ENCODE measurements around the gene ZFYVE9.

ZFYVE9 gene

DNA sequence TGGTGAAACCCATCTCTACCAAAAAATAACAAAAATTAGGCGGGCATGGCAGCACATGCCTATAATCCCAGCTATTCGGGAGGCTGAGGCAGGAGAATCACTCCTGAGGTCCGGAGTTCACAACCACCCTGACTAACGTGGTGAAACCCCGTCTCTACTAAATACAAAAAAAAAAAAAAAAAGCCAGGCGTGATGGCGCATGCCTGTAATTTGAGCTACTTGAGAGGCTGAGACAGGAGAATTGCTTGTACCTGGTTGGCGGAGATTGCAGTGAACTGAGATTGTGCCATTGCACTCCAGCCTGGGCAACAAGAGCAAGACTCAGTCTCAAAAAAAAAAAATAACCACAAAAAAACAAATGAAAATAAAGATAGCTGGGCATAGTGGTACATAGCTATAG, 181.8 kb downstream of the ZFYVE9 start:
- H3K9me3 Mint-ChIP-seq: no peaks in the 10 kb centered on the region
- no peaks in the 10 kb centered on the region for H3K4me1 Mint-ChIP-seq
- no peaks in the 10 kb centered on the region for H3K27me3 Mint-ChIP-seq (ENCODE audit: low read depth)
- peaks cover 27% of the 10 kb centered on the region for H3K36me3 Mint-ChIP-seq (ENCODE audit: low read depth)
- TF ChIP-seq, protein P1, sequence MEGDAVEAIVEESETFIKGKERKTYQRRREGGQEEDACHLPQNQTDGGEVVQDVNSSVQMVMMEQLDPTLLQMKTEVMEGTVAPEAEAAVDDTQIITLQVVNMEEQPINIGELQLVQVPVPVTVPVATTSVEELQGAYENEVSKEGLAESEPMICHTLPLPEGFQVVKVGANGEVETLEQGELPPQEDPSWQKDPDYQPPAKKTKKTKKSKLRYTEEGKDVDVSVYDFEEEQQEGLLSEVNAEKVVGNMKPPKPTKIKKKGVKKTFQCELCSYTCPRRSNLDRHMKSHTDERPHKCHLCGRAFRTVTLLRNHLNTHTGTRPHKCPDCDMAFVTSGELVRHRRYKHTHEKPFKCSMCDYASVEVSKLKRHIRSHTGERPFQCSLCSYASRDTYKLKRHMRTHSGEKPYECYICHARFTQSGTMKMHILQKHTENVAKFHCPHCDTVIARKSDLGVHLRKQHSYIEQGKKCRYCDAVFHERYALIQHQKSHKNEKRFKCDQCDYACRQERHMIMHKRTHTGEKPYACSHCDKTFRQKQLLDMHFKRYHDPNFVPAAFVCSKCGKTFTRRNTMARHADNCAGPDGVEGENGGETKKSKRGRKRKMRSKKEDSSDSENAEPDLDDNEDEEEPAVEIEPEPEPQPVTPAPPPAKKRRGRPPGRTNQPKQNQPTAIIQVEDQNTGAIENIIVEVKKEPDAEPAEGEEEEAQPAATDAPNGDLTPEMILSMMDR (IDR thresholded peaks at IDR 0.05; ENCODE audit: unreplicated experiment in 3 of 3): no peak
- H3K27ac Mint-ChIP-seq: no peak overlapping the region
- no peak overlapping the region for H3K4me3 Mint-ChIP-seq

DNA sequence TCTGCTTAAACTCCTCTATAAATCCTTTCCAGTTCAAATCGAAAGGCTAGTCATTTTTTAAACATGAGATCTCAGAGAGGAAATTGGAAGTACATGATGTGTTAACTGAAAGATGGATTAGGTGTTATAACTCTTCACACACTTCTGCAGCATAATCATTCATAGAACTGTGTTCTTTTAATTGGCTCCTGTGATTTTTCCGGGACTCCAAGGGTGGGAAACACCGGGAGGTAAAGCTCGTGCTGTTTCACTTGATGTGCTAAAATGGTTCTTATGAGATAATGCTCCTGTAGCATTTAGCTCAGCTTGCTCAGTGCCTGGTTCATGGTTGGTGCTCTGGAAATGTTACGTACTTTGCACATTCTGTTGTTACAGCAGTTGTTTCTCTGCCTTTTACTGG, 183.9 kb downstream of the ZFYVE9 start:
- H3K36me3 Mint-ChIP-seq (ENCODE audit: low read depth): peaks cover 27% of the 10 kb centered on the region

DNA sequence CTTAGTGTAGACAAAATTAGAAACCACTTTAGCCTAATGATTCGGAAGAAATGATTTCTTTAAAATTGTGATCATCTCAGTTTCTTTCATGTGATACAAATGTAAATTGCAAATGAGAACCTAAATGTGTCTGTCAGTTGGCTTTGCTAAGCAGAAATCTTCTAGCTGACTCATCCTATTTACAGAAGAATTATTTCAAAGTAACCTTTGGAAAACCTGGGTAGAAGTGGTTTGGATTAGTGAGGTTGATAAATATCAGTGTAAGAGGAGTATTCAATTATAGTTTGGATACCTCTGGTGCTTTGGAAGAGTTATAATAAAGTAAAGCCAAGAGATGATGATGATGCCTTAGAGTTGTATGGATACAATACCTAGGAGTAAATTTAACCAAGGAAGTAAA, 186.7 kb downstream of the ZFYVE9 start:
- no peak overlapping the region for H3K27ac Mint-ChIP-seq
- TF ChIP-seq, protein P1 (IDR thresholded peaks at IDR 0.05; ENCODE audit: unreplicated experiment in 3 of 3): no peak
- peaks cover 22% of the 10 kb centered on the region for H3K36me3 Mint-ChIP-seq (ENCODE audit: low read depth)
- no peaks in the 10 kb centered on the region for H3K9me3 Mint-ChIP-seq
- no peaks in the 10 kb centered on the region for H3K27me3 Mint-ChIP-seq (ENCODE audit: low read depth)
- H3K4me1 Mint-ChIP-seq: no peaks in the 10 kb centered on the region
- H3K4me3 Mint-ChIP-seq: no peak overlapping the region

More for the DNA sequence above, 183.9 kb downstream of the ZFYVE9 start:
- Mint-ChIP-seq H3K4me1 (no peaks in the 10 kb centered on the region), H3K4me3 (no peak overlapping the region), H3K27me3 (ENCODE audit: low read depth) (no peaks in the 10 kb centered on the region), H3K9me3 (no peaks in the 10 kb centered on the region), H3K27ac (no peak overlapping the region)
- TF ChIP-seq, protein P1 (IDR thresholded peaks at IDR 0.05; ENCODE audit: unreplicated experiment in 3 of 3): no peak

DNA sequence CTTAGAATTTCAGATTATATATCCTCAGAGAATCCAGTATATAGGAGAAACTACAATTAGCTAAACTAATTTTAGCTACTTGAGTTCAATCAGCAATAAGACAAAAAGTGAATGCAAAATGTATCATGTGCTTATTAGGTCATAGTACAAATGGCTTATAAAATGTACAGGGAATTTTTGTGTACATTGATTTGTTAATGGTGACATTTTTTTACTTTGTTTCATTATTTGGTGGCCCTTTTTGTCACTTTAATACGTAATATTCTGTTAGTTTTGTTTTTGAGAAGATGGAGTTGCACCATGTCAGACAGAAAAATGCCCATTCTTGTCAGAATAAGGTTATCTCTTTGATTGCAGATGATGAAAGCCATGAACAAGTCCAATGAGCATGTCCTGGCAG, 190.5 kb downstream of the ZFYVE9 start:
- Mint-ChIP-seq H3K27ac (no peak overlapping the region), H3K4me3 (no peak overlapping the region), H3K36me3 (ENCODE audit: low read depth) (peaks cover 19% of the 10 kb centered on the region), H3K9me3 (no peaks in the 10 kb centered on the region), H3K27me3 (ENCODE audit: low read depth) (no peaks in the 10 kb centered on the region), H3K4me1 (no peaks in the 10 kb centered on the region)
- TF ChIP-seq, protein P1 (IDR thresholded peaks at IDR 0.05; ENCODE audit: unreplicated experiment in 3 of 3): no peak

DNA sequence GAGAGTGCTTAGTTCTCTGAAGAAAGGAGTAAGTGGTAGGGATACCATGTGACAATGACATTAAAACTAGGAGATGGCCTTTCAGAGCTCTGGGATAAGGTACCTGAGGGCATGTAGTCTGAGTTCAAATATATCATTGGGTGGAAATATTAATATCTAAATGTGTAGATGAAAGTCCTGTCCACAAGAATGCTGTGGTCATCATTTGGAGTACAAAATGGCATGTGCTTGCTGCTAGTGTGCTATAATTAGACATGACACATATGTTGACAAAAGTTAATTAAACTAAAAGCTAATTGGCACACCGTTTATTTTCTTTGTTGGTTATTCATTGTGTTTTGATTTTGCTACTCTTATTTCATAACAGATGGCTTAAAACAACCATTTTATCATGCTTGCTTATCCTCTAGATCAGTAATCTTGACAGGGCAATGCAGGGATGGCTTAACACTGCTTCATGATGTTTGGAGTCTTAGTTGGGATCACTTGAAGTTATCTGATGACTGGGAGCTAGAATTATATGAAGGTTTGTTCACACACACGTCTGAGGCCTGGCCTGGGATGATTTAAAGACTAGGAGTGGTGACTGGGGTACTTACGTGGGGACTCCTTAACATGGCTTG, 193.1 kb downstream of the ZFYVE9 start:
- Mint-ChIP-seq H3K27me3 (ENCODE audit: low read depth) (no peaks in the 10 kb centered on the region), H3K9me3 (no peaks in the 10 kb centered on the region), H3K36me3 (ENCODE audit: low read depth) (peaks cover 22% of the 10 kb centered on the region), H3K4me1 (no peaks in the 10 kb centered on the region), H3K27ac (no peak overlapping the region), H3K4me3 (no peak overlapping the region)
- TF ChIP-seq, protein P1 (IDR thresholded peaks at IDR 0.05; ENCODE audit: unreplicated experiment in 3 of 3): no peak

GRCh38 chr1:52337439-52337838, 195.6 kb downstream of the ZFYVE9 start:
- Mint-ChIP-seq H3K27me3 (ENCODE audit: low read depth) (no peaks in the 10 kb centered on the region), H3K36me3 (ENCODE audit: low read depth) (peaks cover 28% of the 10 kb centered on the region), H3K4me3 (no peak overlapping the region), H3K4me1 (no peaks in the 10 kb centered on the region), H3K27ac (no peak overlapping the region), H3K9me3 (no peaks in the 10 kb centered on the region)
- TF ChIP-seq, protein P1 (IDR thresholded peaks at IDR 0.05; ENCODE audit: unreplicated experiment in 3 of 3): no peak
